Panc1 (cell line): ENCODE measurements around the gene AMDHD1. TPM values are rescaled to one million over a fixed set of nuclear protein-coding genes. Genes with fewer than 3 reads are reported as not detected.

Experiments
- ATAC-seq: fragments of 200-7000 bp; cut with Tn5 transposase; 2 replicates; pipeline ENCODE4 v1.9.1; 2020; ENCODE audit warnings: mild to moderate bottlenecking, moderate library complexity
- BruUV-seq: library from RNA; stranded (reverse); fragments of 400-500 nt; replicated peaks from 2 replicates; lab custom pipeline; 2021; lab: Mats Ljungman, UMichigan
- CTCF ChIA-PET: fragments of 300-600 bp; sonication (Branson Sonifier 250); formaldehyde crosslinking; loops from one replicate; lab custom pipeline; 2022; ENCODE audit warnings: antibody characterized with exemption; lab: Charles Lee
- POLR2A ChIA-PET: fragments of 300-600 bp; sonication (Branson Sonifier 250); formaldehyde crosslinking; loops from one replicate; lab custom pipeline; 2022; ENCODE audit warnings: antibody characterized with exemption; lab: Charles Lee
- DNase-seq: peaks from one replicate; pipeline ENCODE4 v3.0.0-alpha.2; 2010; ENCODE audit warnings: low read depth, low spot score
- H3K27ac ChIP-seq: 2 replicates; pipeline ENCODE4 v1.5.1; 2011; ENCODE audit warnings: mild to moderate bottlenecking, low read length, inconsistent platforms
- H3K27me3 ChIP-seq: fragments of 200-500 bp; sonication (Bioruptor generic); 2 replicates; pipeline ENCODE4 v1.6.0; 2014; ENCODE audit warnings: low read length, inconsistent platforms; ENCODE audit not compliant: control insufficient read depth, insufficient read depth
- H3K36me3 ChIP-seq: fragments of 200-500 bp; sonication (Bioruptor generic); 2 replicates; pipeline ENCODE4 v1.5.1; 2014; ENCODE audit warnings: inconsistent platforms, mild to moderate bottlenecking, low read length, moderate library complexity; ENCODE audit not compliant: control insufficient read depth, insufficient read depth
- H3K4me1 ChIP-seq: 2 replicates; pipeline ENCODE4 v1.5.1; 2011; ENCODE audit warnings: inconsistent platforms, mild to moderate bottlenecking, low read length, moderate library complexity; ENCODE audit not compliant: control insufficient read depth, insufficient read depth
- H3K4me3 ChIP-seq, 2 experiments: 2 replicates each; pipeline ENCODE4 v1.5.1; 2011 to 2012; ENCODE audit warnings: low read depth in 2 of 2, low read length in 2 of 2, mild to moderate bottlenecking in 2 of 2, inconsistent platforms in 1 of 2, moderate library complexity in 1 of 2
- H3K9me3 ChIP-seq: fragments of 200-500 bp; sonication (Bioruptor generic); 2 replicates; pipeline ENCODE4 v1.5.1; 2014; ENCODE audit warnings: low read depth, mild to moderate bottlenecking, inconsistent platforms, low read length, moderate library complexity; ENCODE audit not compliant: control insufficient read depth, insufficient read depth
- CTCF ChIP-seq: fragments of 450-650 bp; IDR thresholded peaks from 2 replicates; pipeline ENCODE4 v1.5.1; 2017; ENCODE audit warnings: mild to moderate bottlenecking
- POLR2AphosphoS5 ChIP-seq: IDR thresholded peaks from 2 replicates; pipeline ENCODE4 v1.6.1; 2012; ENCODE audit warnings: mild to moderate bottlenecking, low read depth, low read length, moderate library complexity
- REST ChIP-seq, 2 experiments: IDR thresholded peaks; 2 replicates each; pipeline ENCODE4 v1.6.1; 2011 to 2012; ENCODE audit warnings: low read depth in 2 of 2, control low read depth in 1 of 2, low read length in 1 of 2, mild to moderate bottlenecking in 1 of 2, moderate library complexity in 1 of 2; ENCODE audit not compliant: insufficient read depth in 1 of 2
- SIN3A ChIP-seq: IDR thresholded peaks from 2 replicates; pipeline ENCODE4 v1.6.1; 2012; ENCODE audit warnings: low read depth, mild to moderate bottlenecking, low read length, moderate library complexity, borderline replicate concordance; ENCODE audit not compliant: insufficient read depth
- TCF7L2 ChIP-seq: IDR thresholded peaks from 2 replicates; pipeline ENCODE4 v1.6.1; 2011; ENCODE audit warnings: mild to moderate bottlenecking, low read depth, low read length, inconsistent platforms
- in situ Hi-C: cut with HindIII; loops from 2 replicates; pipeline ENCODE4 v1.10.0; 2016; ENCODE audit warnings: low sequenced_read_pairs, low pct_unique_long_range_greater_than_20kb
- intact Hi-C: fragments of 100-400 bp; cut with micrococcal nuclease; formaldehyde crosslinking; loops from one replicate; pipeline ENCODE4 v1.10.0; 2022; ENCODE audit not compliant: unreplicated experiment
- total RNA-seq: library from RNA; stranded (reverse); gene quantifications from one replicate; pipeline ENCODE4 v1.2.1, GENCODE V29; 2021; ENCODE audit not compliant: unreplicated experiment

Gene AMDHD1
- total RNA-seq, 1 experiment from 2014 or later: 0.54 TPM

- CTCF ChIA-PET: interaction anchor here (0.9 to 1.8 kb wide), 3 partner anchors 24 to 80 kb away, joined by 3 to 9 read pairs (median 9); partner anchors contain the start of genes AMDHD1 and CCDC38
- intact Hi-C loops (loop anchor here (5.0 kb wide), 1 partner anchor 78 kb away; the partner anchor contains the start of gene HAL), in situ Hi-C loops (no loop called here)
- TF ChIP-seq SIN3A (no peak), POLR2AphosphoS5 (no peak), REST (IDR thresholded peaks at IDR 0.05; ENCODE audit: insufficient read depth in 1 of 2, low read depth in 2 of 2, low read length in 1 of 2) (no peak), CTCF (no peak), TCF7L2 (no peak)
- no peaks in the 10 kb centered on the region for H3K9me3 ChIP-seq
- no peaks in the 10 kb centered on the region; the same call in 1 of the 2 replicates for H3K36me3 ChIP-seq
- no TSS peak for BruUV-seq
- POLR2A ChIA-PET: no interaction called here
- DNase-seq (no peak), ATAC-seq (no peak)
- no peaks in the 10 kb centered on the region for H3K4me1 ChIP-seq
- no peak overlapping the region for H3K27ac ChIP-seq
- H3K4me3 ChIP-seq: no peak overlapping the region
- H3K27me3 ChIP-seq: peaks cover 19% of the 10 kb centered on the region
Observed at GRCh38 chr12:95919110-95919509, 24.0 kb upstream of the AMDHD1 start.

- DNase-seq: no peak
- H3K4me3 ChIP-seq: no peak overlapping the region
- CTCF ChIA-PET: no interaction called here
- POLR2A ChIA-PET: no interaction called here
- H3K27ac ChIP-seq: no peak overlapping the region
- no peaks in the 10 kb centered on the region for H3K9me3 ChIP-seq
- no peaks in the 10 kb centered on the region for H3K4me1 ChIP-seq
- in situ Hi-C loops: no loop called here
- H3K27me3 ChIP-seq: peaks cover 5% of the 10 kb centered on the region
- ATAC-seq: no peak
- no TSS peak for BruUV-seq
- H3K36me3 ChIP-seq: no peaks in the 10 kb centered on the region
- intact Hi-C loops: no loop called here
- no peak for TF ChIP-seq REST (IDR thresholded peaks at IDR 0.05; ENCODE audit: insufficient read depth in 1 of 2, low read depth in 2 of 2, low read length in 1 of 2)
- TF ChIP-seq SIN3A: no peak
- no peak for TF ChIP-seq POLR2AphosphoS5
- TF ChIP-seq CTCF: no peak
- TF ChIP-seq TCF7L2: no peak
Observed at GRCh38 chr12:95922231-95922630, 20.9 kb upstream of the AMDHD1 start.
